Liver (tissue), 9 donors: ENCODE data around the gene FGF11. TPM values are rescaled to one million over a fixed set of nuclear protein-coding genes. Genes with fewer than 3 reads are reported as not detected.
"Not testable (repeated sequence)": the region's sequence is repeated elsewhere in the genome, so short reads cannot be mapped to it uniquely, and the experiment has no call there.

ENCODE experiments used
- DNase-seq: peaks from one replicate; pipeline ENCODE4 v3.0.0-alpha.2; 2017; ENCODE audit warnings: low spot score
- H3K27ac ChIP-seq, 2 donors: one replicate each; pipeline ENCODE4 v1.7.0; 2013; ENCODE audit warnings: inconsistent platforms in 2 of 2, low read length in 2 of 2, control low read depth in 1 of 2, low read depth in 1 of 2, mild to moderate bottlenecking in 1 of 2
- H3K27me3 ChIP-seq, 4 donors: one replicate each; pipeline versions ENCODE4 v1.6.1 to v1.7.0; 2013; ENCODE audit warnings: low read length in 3 of 4, inconsistent platforms in 1 of 4, mild to moderate bottlenecking in 1 of 4, moderate library complexity in 1 of 4; ENCODE audit not compliant: control insufficient read depth in 4 of 4, insufficient read depth in 4 of 4
- H3K36me3 ChIP-seq, 4 donors: one replicate each; pipeline versions ENCODE4 v1.6.1 to v1.7.0; 2013; ENCODE audit warnings: low read length in 3 of 4, mild to moderate bottlenecking in 3 of 4, low read depth in 1 of 4, moderate library complexity in 1 of 4; ENCODE audit not compliant: control insufficient read depth in 4 of 4, insufficient read depth in 3 of 4
- H3K4me1 ChIP-seq, 4 donors: one replicate each; pipeline versions ENCODE4 v1.6.1 to v1.7.0; 2013; ENCODE audit warnings: low read length in 3 of 4, mild to moderate bottlenecking in 3 of 4, moderate library complexity in 1 of 4; ENCODE audit not compliant: control insufficient read depth in 4 of 4, insufficient read depth in 4 of 4
- H3K4me3 ChIP-seq, 3 donors: one replicate each; pipeline versions ENCODE4 v1.6.1 to v1.7.0; 2013; ENCODE audit warnings: low read length in 3 of 3, control low read depth in 1 of 3, low read depth in 1 of 3, mild to moderate bottlenecking in 1 of 3
- H3K9ac ChIP-seq, 2 donors: one replicate each; pipeline ENCODE4 v1.7.0; 2013; ENCODE audit warnings: low read length in 2 of 2, mild to moderate bottlenecking in 2 of 2, moderate library complexity in 2 of 2, control low read depth in 1 of 2, low read depth in 1 of 2
- H3K9me3 ChIP-seq, 4 donors: one replicate each; pipeline versions ENCODE4 v1.6.1 to v1.7.0; 2013; ENCODE audit warnings: low read length in 3 of 4; ENCODE audit not compliant: control insufficient read depth in 4 of 4
- CTCF ChIP-seq: fragments of 150-350 bp; IDR thresholded peaks from 2 replicates; pipeline ENCODE4 v1.5.1; 2017; ENCODE audit warnings: improper control_type of control experiment, low read depth, low read length; ENCODE audit not compliant: missing input control
- EGR1 ChIP-seq, 2 donors: IDR thresholded peaks; 2 replicates each; pipeline ENCODE4 v1.6.1; 2016 to 2018; ENCODE audit warnings: antibody characterized with exemption in 2 of 2, low read depth in 2 of 2
- FOXA1 ChIP-seq: IDR thresholded peaks from 2 replicates; pipeline ENCODE4 v1.6.1; 2016; ENCODE audit warnings: antibody characterized with exemption
- FOXA2 ChIP-seq: IDR thresholded peaks from 2 replicates; pipeline ENCODE4 v1.6.1; 2016; ENCODE audit warnings: antibody characterized with exemption
- GABPA ChIP-seq, 2 donors: IDR thresholded peaks in 1 of 2; conservative IDR thresholded peaks in 1 of 2; 2 replicates each; pipeline ENCODE4 v1.6.1; 2016; ENCODE audit warnings: antibody characterized with exemption in 2 of 2, mild to moderate bottlenecking in 1 of 2, moderate library complexity in 1 of 2
- HNF4A ChIP-seq, 2 donors: conservative IDR thresholded peaks; 2 replicates each; pipeline ENCODE4 v1.6.1; 2016; ENCODE audit warnings: antibody characterized with exemption in 2 of 2, mild to moderate bottlenecking in 2 of 2
- HNF4G ChIP-seq: IDR thresholded peaks from 2 replicates; pipeline ENCODE4 v1.6.1; 2016; ENCODE audit warnings: antibody characterized with exemption
- NR2F2 ChIP-seq: IDR thresholded peaks from 2 replicates; pipeline ENCODE4 v1.6.1; 2016; ENCODE audit warnings: antibody characterized with exemption
- RAD21 ChIP-seq, 2 donors: IDR thresholded peaks; 2 replicates each; pipeline ENCODE4 v1.6.1; 2016; ENCODE audit warnings: antibody characterized with exemption in 2 of 2, mild to moderate bottlenecking in 2 of 2
- REST ChIP-seq: IDR thresholded peaks from 2 replicates; pipeline ENCODE4 v1.6.1; 2016; ENCODE audit warnings: antibody characterized with exemption, mild to moderate bottlenecking
- RXRA ChIP-seq, 2 donors: IDR thresholded peaks; 2 replicates each; pipeline ENCODE4 v1.6.1; 2017 to 2018; ENCODE audit warnings: antibody characterized with exemption in 2 of 2, mild to moderate bottlenecking in 1 of 2
- SP1 ChIP-seq: IDR thresholded peaks from 2 replicates; pipeline ENCODE4 v1.6.1; 2018; ENCODE audit warnings: antibody characterized with exemption, mild to moderate bottlenecking
- TAF1 ChIP-seq: conservative IDR thresholded peaks from 2 replicates; pipeline ENCODE4 v1.6.1; 2016; ENCODE audit warnings: antibody characterized with exemption, mild to moderate bottlenecking
- YY1 ChIP-seq: IDR thresholded peaks from 2 replicates; pipeline ENCODE4 v1.6.1; 2016; ENCODE audit warnings: antibody characterized with exemption, mild to moderate bottlenecking
- WGBS: extraction: QIAGEN DNeasy Blood & Tissue Kit; methylation state at CpG from one replicate; pipeline ENCODE4 v1.1.7; 2013; 5-methylcytosine and 5-hydroxymethylcytosine counted together
- polyA plus RNA-seq, 2 donors: library from polyadenylated mRNA; stranded (reverse) in 1 of 2; unstranded in 1 of 2; fragments of 200-250 nt in 1 of 2; fragments of >200 nt in 1 of 2; fragmentation: Nextera tagmentation in 1 of 2; extraction: Ambion mirVana in 1 of 2; gene quantifications; one replicate each; pipeline versions ENCODE4 v1.2.1 to v1.2.3, GENCODE V29; 2013 to 2015
- total RNA-seq, 2 donors: library from RNA; depleted of rRNA; stranded (reverse); fragments of >200 nt; gene quantifications; one replicate each; pipeline ENCODE4 v1.2.3, GENCODE V29; 2014
- TF ChIP-seq, protein P1 (sequence below): IDR thresholded peaks from 2 replicates; pipeline ENCODE4 v1.6.1; 2016; ENCODE audit warnings: antibody characterized with exemption
- TF ChIP-seq, protein P2 (sequence below): IDR thresholded peaks from 2 replicates; pipeline ENCODE4 v1.6.1; 2016; ENCODE audit warnings: antibody characterized with exemption
- TF ChIP-seq, protein P3 (sequence below): IDR thresholded peaks from 2 replicates; pipeline ENCODE4 v1.6.1; 2016; ENCODE audit warnings: antibody characterized with exemption
- donor health status: healthy.
- donor health status: healthy.
- donor health status: healthy.
- donor health status: healthy.
- donor health status: healthy.

The FGF11 gene
- total and polyA plus RNA-seq, 4 donors: 0.17 to 0.25 (median 0.20) TPM

- not testable (repeated sequence) for H3K9me3 ChIP-seq, H3K27me3 ChIP-seq, H3K9ac ChIP-seq, H3K36me3 ChIP-seq, H3K4me3 ChIP-seq, DNase-seq
- Histone ChIP-seq H3K4me1 (peaks cover 12 to 50% (median 35%) of the 10 kb centered on the region in 4 donors), H3K27ac (peak overlapping the region in 1 of 2 donors; percentile 99)
- 83% methylated on average over 6 of the region's 6 CpGs for WGBS
Observed at GRCh38 chr17:7482742-7483088, 43.4 kb downstream of the FGF11 start.

- TF ChIP-seq HNF4A (conservative IDR thresholded peaks at IDR 0.05): no peak
- TF ChIP-seq SP1: no peak
- TF ChIP-seq CTCF: no peak
- TF ChIP-seq, protein P1, sequence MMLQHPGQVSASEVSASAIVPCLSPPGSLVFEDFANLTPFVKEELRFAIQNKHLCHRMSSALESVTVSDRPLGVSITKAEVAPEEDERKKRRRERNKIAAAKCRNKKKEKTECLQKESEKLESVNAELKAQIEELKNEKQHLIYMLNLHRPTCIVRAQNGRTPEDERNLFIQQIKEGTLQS: no peak
- no peak for TF ChIP-seq FOXA1
- TF ChIP-seq FOXA2: no peak
- TF ChIP-seq, protein P2, sequence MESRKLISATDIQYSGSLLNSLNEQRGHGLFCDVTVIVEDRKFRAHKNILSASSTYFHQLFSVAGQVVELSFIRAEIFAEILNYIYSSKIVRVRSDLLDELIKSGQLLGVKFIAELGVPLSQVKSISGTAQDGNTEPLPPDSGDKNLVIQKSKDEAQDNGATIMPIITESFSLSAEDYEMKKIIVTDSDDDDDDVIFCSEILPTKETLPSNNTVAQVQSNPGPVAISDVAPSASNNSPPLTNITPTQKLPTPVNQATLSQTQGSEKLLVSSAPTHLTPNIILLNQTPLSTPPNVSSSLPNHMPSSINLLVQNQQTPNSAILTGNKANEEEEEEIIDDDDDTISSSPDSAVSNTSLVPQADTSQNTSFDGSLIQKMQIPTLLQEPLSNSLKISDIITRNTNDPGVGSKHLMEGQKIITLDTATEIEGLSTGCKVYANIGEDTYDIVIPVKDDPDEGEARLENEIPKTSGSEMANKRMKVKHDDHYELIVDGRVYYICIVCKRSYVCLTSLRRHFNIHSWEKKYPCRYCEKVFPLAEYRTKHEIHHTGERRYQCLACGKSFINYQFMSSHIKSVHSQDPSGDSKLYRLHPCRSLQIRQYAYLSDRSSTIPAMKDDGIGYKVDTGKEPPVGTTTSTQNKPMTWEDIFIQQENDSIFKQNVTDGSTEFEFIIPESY: no peak
- no peak for TF ChIP-seq GABPA (IDR thresholded peaks at IDR 0.05 in 1 of 2, conservative IDR thresholded peaks at IDR 0.05 in 1 of 2)
- TF ChIP-seq EGR1 (IDR thresholded peaks at IDR 0.05; ENCODE audit: low read depth in 2 of 2): no peak
- TF ChIP-seq REST: no peak
- TF ChIP-seq, protein P3, sequence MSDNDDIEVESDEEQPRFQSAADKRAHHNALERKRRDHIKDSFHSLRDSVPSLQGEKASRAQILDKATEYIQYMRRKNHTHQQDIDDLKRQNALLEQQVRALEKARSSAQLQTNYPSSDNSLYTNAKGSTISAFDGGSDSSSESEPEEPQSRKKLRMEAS: no peak
- TF ChIP-seq RXRA (IDR thresholded peaks at IDR 0.05): no peak
- TF ChIP-seq NR2F2: peak; percentile 45
- TF ChIP-seq YY1: peak; percentile 99
- no peak for TF ChIP-seq TAF1
- no peak for TF ChIP-seq RAD21 (IDR thresholded peaks at IDR 0.05)
- TF ChIP-seq HNF4G: no peak
- WGBS: under 1% methylated on average over 38 of the region's 38 CpGs
- Histone ChIP-seq H3K27ac (peak overlapping the region; percentile 98 to 99), H3K4me3 (peak overlapping the region; percentile 76 to 85 (median 80)), H3K4me1 (peaks cover 11 to 45% (median 32%) of the 10 kb centered on the region in 4 donors), H3K9ac (peak overlapping the region; percentile 83 to 96), H3K27me3 (no peaks in the 10 kb centered on the region), H3K9me3 (no peaks in the 10 kb centered on the region), H3K36me3 (no peaks in the 10 kb centered on the region)
- DNase-seq: peak; percentile 92
Observed at GRCh38 chr17:7483255-7484066, 44.1 kb downstream of the FGF11 start.
